HEK293 (cell line): ENCODE results near the gene DEPDC5.

Experiments used
- CTCF ChIA-PET: fragments of 350-600 bp; formaldehyde crosslinking; extraction: SDS; loops from one replicate; lab custom pipeline; 2021; ENCODE audit warnings: antibody characterized with exemption; lab: Yijun Ruan, JAX
- POLR2A ChIA-PET: fragments of 300-600 bp; formaldehyde crosslinking; extraction: SDS; loops from one replicate; lab custom pipeline; 2020; ENCODE audit warnings: antibody characterized with exemption, inconsistent platforms; lab: Yijun Ruan, JAX
- H3K27ac ChIP-seq: fragments of 200-500 bp; sonication (Bioruptor generic); 2 replicates; pipeline ENCODE4 v1.5.1; 2014; ENCODE audit warnings: low read depth, low read length, control low read depth, inconsistent platforms; ENCODE audit errors: extremely low read depth
- H3K36me3 ChIP-seq, 2 experiments: fragments of 200-500 bp in 1 of 2; sonication (Bioruptor generic) in 1 of 2; 1 replicate in 1 of 2; 2 replicates in 1 of 2; pipeline ENCODE4 v1.5.1; 2014 to 2017; ENCODE audit warnings: inconsistent platforms in 2 of 2, low read length in 2 of 2; ENCODE audit not compliant: control insufficient read depth in 2 of 2, insufficient read depth in 1 of 2
- H3K4me1 ChIP-seq: fragments of 200-500 bp; sonication (Bioruptor generic); 2 replicates; pipeline ENCODE4 v1.5.1; 2014; ENCODE audit warnings: mild to moderate bottlenecking, low read length, inconsistent platforms; ENCODE audit not compliant: control insufficient read depth, insufficient read depth
- H3K4me3 ChIP-seq: 2 replicates; pipeline ENCODE4 v1.5.1; 2011; ENCODE audit warnings: low read depth, mild to moderate bottlenecking, control low read depth, low read length, moderate library complexity
- H3K9me3 ChIP-seq: fragments of 200-500 bp; sonication (Bioruptor generic); 2 replicates; pipeline ENCODE4 v1.5.1; 2014; ENCODE audit warnings: low read depth, low read length, inconsistent platforms; ENCODE audit not compliant: control insufficient read depth, insufficient read depth
- EGR2 ChIP-seq: fragments of 450-650 bp; formaldehyde crosslinking; IDR thresholded peaks from 2 replicates; pipeline ENCODE4 v1.5.1; 2016; ENCODE audit warnings: low read depth, missing biosample characterization, missing genetic modification characterization
- IKZF3 ChIP-seq: fragments of 450-650 bp; IDR thresholded peaks from 2 replicates; pipeline ENCODE4 v1.5.0; 2018; ENCODE audit warnings: missing biosample characterization, mild to moderate bottlenecking, missing genetic modification characterization, moderate library complexity
- INSM2 ChIP-seq: fragments of 450-650 bp; formaldehyde crosslinking; IDR thresholded peaks from 2 replicates; pipeline ENCODE4 v1.5.1; 2016; ENCODE audit warnings: missing biosample characterization, missing genetic modification characterization
- MEIS1 ChIP-seq: sonication (generic); formaldehyde crosslinking; IDR thresholded peaks from 2 replicates; pipeline ENCODE4 v1.8.1; 2022; ENCODE audit warnings: missing genetic modification reagents, mild to moderate bottlenecking, borderline replicate concordance
- YY1 ChIP-seq: fragments of 450-650 bp; formaldehyde crosslinking; IDR thresholded peaks from 2 replicates; pipeline ENCODE4 v1.5.1; 2018; ENCODE audit warnings: missing biosample characterization, missing genetic modification characterization
- ZBTB10 ChIP-seq: fragments of 450-650 bp; formaldehyde crosslinking; IDR thresholded peaks from 2 replicates; pipeline ENCODE4 v1.5.1; 2016; ENCODE audit warnings: missing biosample characterization, missing genetic modification characterization
- ZBTB17 ChIP-seq: fragments of 450-650 bp; formaldehyde crosslinking; IDR thresholded peaks from 2 replicates; pipeline ENCODE4 v1.5.1; 2016; ENCODE audit warnings: missing biosample characterization, missing genetic modification characterization
- ZBTB26 ChIP-seq: fragments of 450-650 bp; formaldehyde crosslinking; optimal IDR thresholded peaks from 2 replicates; pipeline ENCODE3; 2016; ENCODE audit warnings: missing biosample characterization, mild to moderate bottlenecking, missing genetic modification characterization
- ZBTB48 ChIP-seq: fragments of 450-650 bp; formaldehyde crosslinking; IDR thresholded peaks from 2 replicates; pipeline ENCODE4 v1.5.1; 2016; ENCODE audit warnings: missing biosample characterization, missing genetic modification characterization
- ZFHX2 ChIP-seq: fragments of 450-650 bp; formaldehyde crosslinking; conservative IDR thresholded peaks from 2 replicates; pipeline ENCODE4 v1.5.1; 2016; ENCODE audit warnings: missing biosample characterization, missing genetic modification characterization
- ZIC2 ChIP-seq: fragments of 450-650 bp; formaldehyde crosslinking; IDR thresholded peaks from 2 replicates; pipeline ENCODE4 v1.5.1; 2016; ENCODE audit warnings: missing biosample characterization, missing genetic modification characterization
- ZNF132 ChIP-seq: fragments of 450-650 bp; formaldehyde crosslinking; IDR thresholded peaks from 2 replicates; pipeline ENCODE4 v1.5.1; 2017; ENCODE audit warnings: missing biosample characterization, missing genetic modification characterization, borderline replicate concordance
- ZNF138 ChIP-seq: fragments of 450-650 bp; formaldehyde crosslinking; IDR thresholded peaks from 2 replicates; pipeline ENCODE4 v1.5.1; 2016; ENCODE audit warnings: missing biosample characterization, missing genetic modification characterization, borderline replicate concordance
- ZNF155 ChIP-seq: fragments of 450-650 bp; formaldehyde crosslinking; IDR thresholded peaks from 2 replicates; pipeline ENCODE4 v1.5.1; 2016; ENCODE audit warnings: missing biosample characterization, missing genetic modification characterization
- ZNF184 ChIP-seq: fragments of 450-650 bp; IDR thresholded peaks from 2 replicates; pipeline ENCODE4 v1.5.1; 2018; ENCODE audit warnings: missing biosample characterization, mild to moderate bottlenecking, missing genetic modification characterization
- ZNF19 ChIP-seq: fragments of 450-650 bp; formaldehyde crosslinking; IDR thresholded peaks from 2 replicates; pipeline ENCODE4; 2016; ENCODE audit warnings: missing biosample characterization, missing genetic modification characterization, low read depth
- ZNF274 ChIP-seq, 2 experiments: fragments of 200-500 bp in 1 of 2; fragments of 450-650 bp in 1 of 2; sonication (Bioruptor generic) in 1 of 2; formaldehyde crosslinking in 1 of 2; IDR thresholded peaks; 2 replicates each; pipeline versions ENCODE4 v1.5.1 to v1.6.1; 2014 to 2016; ENCODE audit warnings: borderline replicate concordance in 1 of 2, inconsistent platforms in 1 of 2, low read length in 1 of 2, missing biosample characterization in 1 of 2, missing genetic modification characterization in 1 of 2
- ZNF302 ChIP-seq: fragments of 450-650 bp; formaldehyde crosslinking; IDR thresholded peaks from 2 replicates; pipeline ENCODE4 v1.5.1; 2016; ENCODE audit warnings: missing biosample characterization, missing genetic modification characterization, low read depth
- ZNF341 ChIP-seq: fragments of 450-650 bp; formaldehyde crosslinking; IDR thresholded peaks from 2 replicates; pipeline ENCODE4; 2016; ENCODE audit warnings: low read depth, missing biosample characterization, missing genetic modification characterization
- ZNF37A ChIP-seq: fragments of 450-650 bp; IDR thresholded peaks from 2 replicates; pipeline ENCODE4 v1.5.1; 2018; ENCODE audit warnings: missing biosample characterization, missing genetic modification characterization
- ZNF548 ChIP-seq: fragments of 450-650 bp; formaldehyde crosslinking; IDR thresholded peaks from 2 replicates; pipeline ENCODE4 v1.5.1; 2016; ENCODE audit warnings: missing biosample characterization, missing genetic modification characterization
- ZNF621 ChIP-seq: fragments of 450-650 bp; formaldehyde crosslinking; IDR thresholded peaks from 2 replicates; pipeline ENCODE4 v1.5.1; 2017; ENCODE audit warnings: missing biosample characterization, missing genetic modification characterization
- ZNF747 ChIP-seq: fragments of 450-650 bp; formaldehyde crosslinking; IDR thresholded peaks from 2 replicates; pipeline ENCODE4 v1.5.1; 2016; ENCODE audit warnings: missing biosample characterization, missing genetic modification characterization
- ZNF76 ChIP-seq: fragments of 450-650 bp; formaldehyde crosslinking; IDR thresholded peaks from 2 replicates; pipeline ENCODE4; 2016; ENCODE audit warnings: low read depth, missing biosample characterization, missing genetic modification characterization, borderline replicate concordance
- ZNF843 ChIP-seq: fragments of 450-650 bp; formaldehyde crosslinking; IDR thresholded peaks from 2 replicates; pipeline ENCODE4 v1.5.1; 2016; ENCODE audit warnings: missing biosample characterization, missing genetic modification characterization

The DEPDC5 gene

GRCh38 chr22:31853736-31854495, 100.1 kb downstream of the DEPDC5 start:
- no peak overlapping the region for H3K27ac ChIP-seq
- CTCF ChIA-PET, result interaction anchor here (0.7 to 1.2 kb wide), 2 partner anchors 11 to 32 kb away, joined by 3 read pairs; no protein-coding TSS in a partner anchor
- POLR2A ChIA-PET, result interaction anchor here (0.6 kb wide), 1 partner anchor 1421 kb away, joined by 3 read pairs; no protein-coding TSS in a partner anchor
- no peaks in the 10 kb centered on the region for H3K9me3 ChIP-seq
- H3K36me3 ChIP-seq, result peaks cover 3 to 52% of the 10 kb centered on the region in 2 experiments; a peak in 2 of 3 replicates
- H3K4me1 ChIP-seq, result peaks cover 4% of the 10 kb centered on the region
- TF ChIP-seq ZNF155 (tag by site-specific recombination) (no peak), ZNF302 (tag by site-specific recombination) (no peak), MEIS1 (CRISPR knock-in tag) (no peak), ZNF843 (no peak), ZNF138 (no peak), ZBTB10 (tag by site-specific recombination) (no peak), ZNF19 (no peak), ZNF184 (tag by site-specific recombination) (no peak), YY1 (tag by site-specific recombination) (no peak), ZNF274 (IDR thresholded peaks at IDR 0.05; ENCODE audit: low read length) (no peak), ZNF274 (tag by site-specific recombination; IDR thresholded peaks at IDR 0.05; ENCODE audit: borderline replicate concordance) (no peak), ZNF548 (tag by site-specific recombination) (no peak)
- no peak overlapping the region for H3K4me3 ChIP-seq

- no peaks in the 10 kb centered on the region for H3K9me3 ChIP-seq
- peaks cover 4% of the 10 kb centered on the region for H3K4me1 ChIP-seq
- ChIA-PET CTCF (interaction anchor here (0.5 to 2.3 kb wide), 9 partner anchors 10 to 113 kb away, joined by 3 to 11 read pairs (median 4); no protein-coding TSS in a partner anchor), POLR2A (interaction anchor here (0.6 to 1.7 kb wide), 7 partner anchors 25 to 195 kb away, joined by 3 to 7 read pairs (median 4); partner anchors contain the start of gene PISD)
- H3K4me3 ChIP-seq, result no peak overlapping the region
- peaks cover 3 to 48% of the 10 kb centered on the region in 2 experiments; a peak in 2 of 3 replicates for H3K36me3 ChIP-seq
- TF ChIP-seq ZFHX2 (tag by site-specific recombination) (peak; percentile 72), ZBTB17 (tag by site-specific recombination) (peak; percentile 76), EGR2 (tag by site-specific recombination) (peak; percentile 69), INSM2 (tag by site-specific recombination) (no peak), ZNF341 (tag by site-specific recombination) (peak; percentile 69), ZNF747 (tag by site-specific recombination) (no peak), ZNF37A (tag by site-specific recombination) (no peak), ZBTB48 (peak; percentile 48; the same call in 1 of the 2 replicates), ZNF132 (no peak), ZNF621 (tag by site-specific recombination) (no peak), ZBTB26 (tag by site-specific recombination) (no peak), ZIC2 (tag by site-specific recombination) (no peak), ZNF76 (tag by site-specific recombination) (peak; percentile 30; the same call in 1 of the 2 replicates), IKZF3 (tag by site-specific recombination) (peak; percentile 55; the same call in 1 of the 2 replicates)
- no peak overlapping the region for H3K27ac ChIP-seq
Observed at GRCh38 chr22:31857247-31857646, 103.4 kb downstream of the DEPDC5 start.
